Keratinocyte (primary cell): ENCODE measurements around the gene MESD. TPM values are rescaled to one million over a fixed set of nuclear protein-coding genes. Genes with fewer than 3 reads are reported as not detected.
A peak's percentile ranks its signal among the peaks of the same experiment; 100 is the strongest.

Experiments used
- DNase-seq: peaks from one replicate; pipeline ENCODE4 v3.0.0-alpha.2; 2011; ENCODE audit warnings: low read depth, missing footprints, low spot score
- FAIRE-seq: peaks from 2 replicates; lab custom pipeline; 2011; peaks lifted over from hg19 to GRCh38; lab: Jason Lieb, UNC
- H2AFZ ChIP-seq: 2 replicates; pipeline ENCODE4 v1.6.0; 2012; ENCODE audit warnings: low read length, control low read depth, inconsistent platforms; ENCODE audit not compliant: control insufficient read depth
- H3K27ac ChIP-seq: 2 replicates; pipeline ENCODE4 v1.5.1; 2011; ENCODE audit warnings: low read length; ENCODE audit not compliant: control insufficient read depth, insufficient read depth
- H3K27me3 ChIP-seq: 3 replicates; pipeline ENCODE4 v1.6.0; 2011; ENCODE audit warnings: low read length; ENCODE audit not compliant: control insufficient read depth, insufficient read depth; ENCODE audit errors: extremely low read depth
- H3K36me3 ChIP-seq, 2 experiments: 2 replicates in 1 of 2; 3 replicates in 1 of 2; pipeline ENCODE4 v1.5.1; 2011; ENCODE audit warnings: low read length in 2 of 2, mild to moderate bottlenecking in 1 of 2; ENCODE audit not compliant: control insufficient read depth in 2 of 2, insufficient read depth in 2 of 2; ENCODE audit errors: extremely low read depth in 1 of 2
- H3K4me1 ChIP-seq: 3 replicates; pipeline ENCODE4 v1.5.1; 2011; ENCODE audit warnings: low read length; ENCODE audit not compliant: control insufficient read depth, insufficient read depth; ENCODE audit errors: extremely low read depth
- H3K4me2 ChIP-seq: 3 replicates; pipeline ENCODE4 v1.6.0; 2011; ENCODE audit warnings: low read depth, low read length; ENCODE audit not compliant: control insufficient read depth, insufficient read depth; ENCODE audit errors: extremely low read depth
- H3K4me3 ChIP-seq, 3 experiments: fragments of 200-600 bp in 1 of 3; sonication (generic) in 1 of 3; 2 replicates in 2 of 3; 3 replicates in 1 of 3; pipeline ENCODE4 v1.5.1; 2011 to 2016; ENCODE audit warnings: low read length in 3 of 3, mild to moderate bottlenecking in 3 of 3, control low read depth in 2 of 3, inconsistent platforms in 1 of 3, low read depth in 1 of 3, mixed read lengths in 1 of 3, mixed run types in 1 of 3, moderate library complexity in 1 of 3; ENCODE audit not compliant: control insufficient read depth in 2 of 3, insufficient read depth in 2 of 3; ENCODE audit errors: extremely low read depth in 1 of 3
- H3K79me2 ChIP-seq: 2 replicates; pipeline ENCODE4 v1.6.0; 2012; ENCODE audit warnings: low read length; ENCODE audit not compliant: control insufficient read depth, insufficient read depth
- H3K9ac ChIP-seq: 3 replicates; pipeline ENCODE4 v1.6.0; 2011; ENCODE audit warnings: low read length; ENCODE audit not compliant: control insufficient read depth, insufficient read depth; ENCODE audit errors: extremely low read depth
- H3K9me1 ChIP-seq: 3 replicates; pipeline ENCODE4 v1.6.0; 2011; ENCODE audit warnings: low read length; ENCODE audit not compliant: control insufficient read depth, insufficient read depth; ENCODE audit errors: extremely low read depth
- H3K9me3 ChIP-seq: 2 replicates; pipeline ENCODE4 v1.5.1; 2012; ENCODE audit warnings: low read depth, low read length; ENCODE audit not compliant: control insufficient read depth
- H4K20me1 ChIP-seq: 3 replicates; pipeline ENCODE4 v1.6.0; 2011; ENCODE audit warnings: low read length; ENCODE audit not compliant: control insufficient read depth, insufficient read depth; ENCODE audit errors: extremely low read depth
- CTCF ChIP-seq, 3 experiments: IDR thresholded peaks in 1 of 3; conservative IDR thresholded peaks in 1 of 3; optimal IDR thresholded peaks in 1 of 3; 2 replicates in 2 of 3; 3 replicates in 1 of 3; pipeline versions ENCODE3 to v1.5.1; 2011; ENCODE audit warnings: low read length in 3 of 3, mild to moderate bottlenecking in 3 of 3, moderate library complexity in 2 of 3, control low read depth in 1 of 3, inconsistent platforms in 1 of 3; ENCODE audit not compliant: insufficient read depth in 2 of 3; ENCODE audit errors: extremely low read depth in 1 of 3
- EZH2 ChIP-seq: IDR thresholded peaks from one replicate; pipeline ENCODE4 v1.6.1; 2012; ENCODE audit warnings: inconsistent platforms, mild to moderate bottlenecking, low read length, moderate library complexity
- dilution Hi-C: fragments of 300-500 bp; cut with MboI; formaldehyde crosslinking; loops from one replicate; pipeline ENCODE4 v1.7.0; 2020; ENCODE audit warnings: low sequenced_read_pairs; ENCODE audit not compliant: extremely low pct_ligation_motif_present
- polyA plus RNA-seq, 5 experiments: library from polyadenylated mRNA; depleted of rRNA in 3 of 5; stranded (reverse) in 3 of 5; stranded (forward) in 1 of 5; unstranded in 1 of 5; fragments of >200 nt; gene quantifications; 1 replicate in 1 of 5; 2 replicates in 3 of 5; 3 replicates in 1 of 5; pipeline versions ENCODE4 v1.2.1 to v1.2.3, GENCODE V29; 2011 to 2012; ENCODE audit warnings: missing spikeins in 2 of 5, low read depth in 1 of 5, low replicate concordance in 1 of 5

MESD gene
- polyA plus RNA-seq, 1 donor (not counting 4 experiments of a cell fraction or from before 2014, with no cell fraction given) = 18.7 TPM

GRCh38 chr15:81029414-81030300 is 40.0 kb upstream of the MESD start:
- Histone ChIP-seq H3K79me2 (no peaks in the 10 kb centered on the region), H4K20me1 (no peaks in the 10 kb centered on the region), H3K36me3 (no peaks in the 10 kb centered on the region), H2AFZ (no peak overlapping the region), H3K4me1 (peaks cover 8% of the 10 kb centered on the region), H3K27me3 (no peaks in the 10 kb centered on the region), H3K9me3 (no peaks in the 10 kb centered on the region), H3K9me1 (no peaks in the 10 kb centered on the region), H3K4me3 (no peak overlapping the region), H3K27ac (no peak overlapping the region), H3K9ac (no peak overlapping the region), H3K4me2 (no peak overlapping the region)
- FAIRE-seq (no peak), DNase-seq (peak; percentile 1)
- no peak for TF ChIP-seq CTCF (optimal IDR thresholded peaks at IDR 0.05 in 1 of 3, IDR thresholded peaks at IDR 0.05 in 1 of 3, conservative IDR thresholded peaks at IDR 0.05 in 1 of 3; ENCODE audit: extremely low read depth in 1 of 3, insufficient read depth in 2 of 3, low read length in 3 of 3)
- no peak for TF ChIP-seq EZH2
- dilution Hi-C loops = no loop called here

- dilution Hi-C loops = no loop called here
- no peak for FAIRE-seq
- TF ChIP-seq EZH2 = no peak
- TF ChIP-seq CTCF (optimal IDR thresholded peaks at IDR 0.05 in 1 of 3, IDR thresholded peaks at IDR 0.05 in 1 of 3, conservative IDR thresholded peaks at IDR 0.05 in 1 of 3; ENCODE audit: extremely low read depth in 1 of 3, insufficient read depth in 2 of 3, low read length in 3 of 3) = no peak
Measured at GRCh38 chr15:81026836-81027599, 37.4 kb upstream of the MESD start.

More at GRCh38 chr15:81026836-81027599, 37.4 kb upstream of the MESD start:
- Histone ChIP-seq H3K4me2 (no peak overlapping the region), H3K36me3 (no peaks in the 10 kb centered on the region), H2AFZ (no peak overlapping the region), H3K9me3 (no peaks in the 10 kb centered on the region), H3K4me3 (no peak overlapping the region), H3K9ac (no peak overlapping the region), H3K27me3 (no peaks in the 10 kb centered on the region), H4K20me1 (no peaks in the 10 kb centered on the region), H3K9me1 (no peaks in the 10 kb centered on the region), H3K79me2 (no peaks in the 10 kb centered on the region), H3K27ac (no peak overlapping the region), H3K4me1 (peaks cover 8% of the 10 kb centered on the region)
- DNase-seq = no peak
